Neural cell (in vitro differentiated cells): ENCODE results near the gene PTPRD. TPM values are rescaled to one million over a fixed set of nuclear protein-coding genes. Genes with fewer than 3 reads are reported as not detected.
"Not testable (repeated sequence)": the region's sequence is repeated elsewhere in the genome, so short reads cannot be mapped to it uniquely, and the experiment has no call there.

Experiments used
- H2AFZ ChIP-seq: fragments of 200-600, 300-800 bp; sonication (generic), shearing (Covaris generic); 2 replicates; pipeline ENCODE4 v1.6.0; 2014; ENCODE audit warnings: low read depth, mild to moderate bottlenecking, antibody characterized with exemption, low read length, moderate library complexity
- H3F3A ChIP-seq: fragments of 200-600 bp; shearing (Covaris generic); 2 replicates; pipeline ENCODE4 v1.6.1; 2016; ENCODE audit warnings: mild to moderate bottlenecking, moderate library complexity, mixed read lengths, antibody characterized with exemption, low read length; ENCODE audit not compliant: insufficient read depth, poor library complexity, severe bottlenecking
- H3K27ac ChIP-seq: fragments of 200-600, 300-800 bp; sonication (generic), shearing (Covaris generic); 2 replicates; pipeline ENCODE4 v1.5.1; 2014; ENCODE audit warnings: mild to moderate bottlenecking, low read length, moderate library complexity
- H3K27me3 ChIP-seq: fragments of 300-800, 200-600 bp; sonication (generic), shearing (Covaris generic); 2 replicates; pipeline ENCODE4 v1.6.0; 2014; ENCODE audit warnings: mild to moderate bottlenecking, low read depth, low read length, moderate library complexity; ENCODE audit not compliant: insufficient read depth
- H3K36me3 ChIP-seq: fragments of 300-800, 200-600 bp; sonication (generic), shearing (Covaris generic); 2 replicates; pipeline ENCODE4 v1.5.1; 2014; ENCODE audit warnings: mild to moderate bottlenecking, antibody characterized with exemption, low read length, moderate library complexity; ENCODE audit not compliant: insufficient read depth
- H3K4me2 ChIP-seq: fragments of 300-800, 200-600 bp; sonication (generic), shearing (Covaris generic); 2 replicates; pipeline ENCODE4 v1.6.0; 2014; ENCODE audit warnings: mild to moderate bottlenecking, low read length
- H3K4me3 ChIP-seq: fragments of 300-800, 200-600 bp; sonication (generic), shearing (Covaris generic); 2 replicates; pipeline ENCODE4 v1.5.1; 2014; ENCODE audit warnings: mild to moderate bottlenecking, low read length, moderate library complexity
- H3K79me2 ChIP-seq: fragments of 200-600 bp; shearing (Covaris generic); replicated peaks from 2 replicates; pipeline ENCODE4 v1.6.0; 2014; ENCODE audit warnings: mild to moderate bottlenecking, low read length, moderate library complexity; ENCODE audit not compliant: insufficient read depth
- H3K9ac ChIP-seq: fragments of 300-800, 200-600 bp; sonication (generic), shearing (Covaris generic); 2 replicates; pipeline ENCODE4 v1.6.1; 2016; ENCODE audit warnings: mild to moderate bottlenecking, low read length, mixed read lengths
- H3K9me2 ChIP-seq: fragments of 200-600 bp; shearing (Covaris generic); 2 replicates; pipeline ENCODE4 v1.6.1; 2016; ENCODE audit warnings: mild to moderate bottlenecking, low read length, mixed read lengths; ENCODE audit not compliant: insufficient read depth
- H3K9me3 ChIP-seq: fragments of 200-600, 300-800 bp; sonication (generic), shearing (Covaris generic); 2 replicates; pipeline ENCODE4 v1.6.1; 2016; ENCODE audit warnings: mild to moderate bottlenecking, mixed run types, low read length, moderate library complexity, mixed read lengths
- H4K20me1 ChIP-seq: fragments of 200-600 bp; shearing (Covaris generic); 2 replicates; pipeline ENCODE4 v1.6.1; 2016; ENCODE audit warnings: mild to moderate bottlenecking, mixed run types; ENCODE audit not compliant: insufficient read depth
- EP300 ChIP-seq: fragments of 450-650 bp; conservative IDR thresholded peaks from 2 replicates; pipeline ENCODE4 v1.6.1; 2014; ENCODE audit warnings: antibody characterized with exemption, mild to moderate bottlenecking, moderate library complexity; ENCODE audit not compliant: poor library complexity, severe bottlenecking
- MXI1 ChIP-seq: fragments of 450-650 bp; conservative IDR thresholded peaks from 2 replicates; pipeline ENCODE4 v1.6.1; 2014; ENCODE audit warnings: antibody characterized with exemption, mild to moderate bottlenecking; ENCODE audit not compliant: poor library complexity, severe bottlenecking
- POLR2AphosphoS5 ChIP-seq: IDR thresholded peaks from 2 replicates; pipeline ENCODE4 v1.6.1; 2012
- RAD21 ChIP-seq: fragments of 450-650 bp; conservative IDR thresholded peaks from 2 replicates; pipeline ENCODE4 v1.6.1; 2014; ENCODE audit warnings: antibody characterized with exemption, mild to moderate bottlenecking, moderate library complexity
- TAF1 ChIP-seq: IDR thresholded peaks from 2 replicates; pipeline ENCODE4 v1.6.1; 2012; ENCODE audit warnings: low read depth
- polyA plus RNA-seq: library from polyadenylated mRNA; depleted of rRNA; stranded (reverse); fragments of >200 nt; gene quantifications from 2 replicates; pipeline ENCODE4 v1.2.3, GENCODE V29; 2014
- TF ChIP-seq, protein P1 (sequence below): fragments of 450-650 bp; IDR thresholded peaks from 2 replicates; pipeline ENCODE4 v1.5.1; 2014; ENCODE audit warnings: antibody characterized with exemption, mild to moderate bottlenecking, moderate library complexity; ENCODE audit not compliant: poor library complexity, severe bottlenecking
- TF ChIP-seq, protein P2 (sequence below): IDR thresholded peaks from 2 replicates; pipeline ENCODE4 v1.6.1; 2012; ENCODE audit warnings: borderline replicate concordance

PTPRD gene
- polyA plus RNA-seq, 1 donor from 2014 or later: 143 TPM

DNA sequence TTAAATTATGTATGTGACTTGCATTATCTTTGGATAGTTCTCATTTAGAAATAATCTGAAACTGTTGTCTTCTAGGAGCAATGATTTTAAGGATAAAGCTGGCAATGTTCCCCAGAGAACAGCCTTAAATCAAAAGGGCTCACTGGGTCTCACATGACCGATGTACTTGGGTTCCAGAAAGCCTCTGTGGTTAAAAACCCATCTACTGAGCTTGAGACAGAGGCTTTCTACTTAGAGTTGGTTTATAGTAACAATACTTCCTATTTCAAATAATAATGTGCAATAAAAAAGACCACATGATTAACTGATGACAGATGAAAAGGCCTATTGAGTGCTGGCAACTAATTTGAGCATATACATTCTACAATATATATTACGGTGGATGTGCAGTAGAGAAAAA, 1143.5 kb downstream of the PTPRD start:
- no peak overlapping the region for H3K27ac ChIP-seq
- no peaks in the 10 kb centered on the region for H3K27me3 ChIP-seq
- no peaks in the 10 kb centered on the region for H4K20me1 ChIP-seq
- H3K36me3 ChIP-seq: no peaks in the 10 kb centered on the region
- no peaks in the 10 kb centered on the region for H3K9me2 ChIP-seq
- no peaks in the 10 kb centered on the region for H3F3A ChIP-seq
- no peak overlapping the region for H3K4me2 ChIP-seq
- H3K4me3 ChIP-seq: no peak overlapping the region
- no peaks in the 10 kb centered on the region for H3K79me2 ChIP-seq
- H2AFZ ChIP-seq: no peak overlapping the region
- H3K9ac ChIP-seq: no peak overlapping the region
- no peaks in the 10 kb centered on the region for H3K9me3 ChIP-seq
- TF ChIP-seq TAF1 (no peak), MXI1 (no peak)
- TF ChIP-seq, protein P1, sequence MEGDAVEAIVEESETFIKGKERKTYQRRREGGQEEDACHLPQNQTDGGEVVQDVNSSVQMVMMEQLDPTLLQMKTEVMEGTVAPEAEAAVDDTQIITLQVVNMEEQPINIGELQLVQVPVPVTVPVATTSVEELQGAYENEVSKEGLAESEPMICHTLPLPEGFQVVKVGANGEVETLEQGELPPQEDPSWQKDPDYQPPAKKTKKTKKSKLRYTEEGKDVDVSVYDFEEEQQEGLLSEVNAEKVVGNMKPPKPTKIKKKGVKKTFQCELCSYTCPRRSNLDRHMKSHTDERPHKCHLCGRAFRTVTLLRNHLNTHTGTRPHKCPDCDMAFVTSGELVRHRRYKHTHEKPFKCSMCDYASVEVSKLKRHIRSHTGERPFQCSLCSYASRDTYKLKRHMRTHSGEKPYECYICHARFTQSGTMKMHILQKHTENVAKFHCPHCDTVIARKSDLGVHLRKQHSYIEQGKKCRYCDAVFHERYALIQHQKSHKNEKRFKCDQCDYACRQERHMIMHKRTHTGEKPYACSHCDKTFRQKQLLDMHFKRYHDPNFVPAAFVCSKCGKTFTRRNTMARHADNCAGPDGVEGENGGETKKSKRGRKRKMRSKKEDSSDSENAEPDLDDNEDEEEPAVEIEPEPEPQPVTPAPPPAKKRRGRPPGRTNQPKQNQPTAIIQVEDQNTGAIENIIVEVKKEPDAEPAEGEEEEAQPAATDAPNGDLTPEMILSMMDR: no peak

DNA sequence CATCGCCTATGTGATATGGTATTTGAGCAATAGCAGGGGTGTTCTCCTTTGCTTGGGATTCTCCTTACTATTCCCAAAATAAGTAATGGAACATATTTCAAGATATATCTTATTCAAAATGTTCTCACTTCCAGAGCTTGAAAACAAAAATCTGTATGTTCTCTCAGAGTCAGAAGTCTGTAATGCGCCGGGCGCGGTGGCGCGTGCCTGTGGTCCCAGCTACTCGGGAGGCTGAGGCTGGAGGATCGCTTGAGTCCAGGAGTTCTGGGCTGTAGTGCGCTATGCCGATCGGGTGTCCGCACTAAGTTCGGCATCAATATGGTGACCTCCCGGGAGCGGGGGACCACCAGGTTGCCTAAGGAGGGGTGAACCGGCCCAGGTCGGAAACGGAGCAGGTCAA, 1170.9 kb downstream of the PTPRD start:
- not testable (repeated sequence) for H2AFZ ChIP-seq, H3K9me2 ChIP-seq, H3K4me2 ChIP-seq, H3F3A ChIP-seq, H3K9ac ChIP-seq, H4K20me1 ChIP-seq, H3K27me3 ChIP-seq, H3K9me3 ChIP-seq, H3K27ac ChIP-seq, H3K79me2 ChIP-seq, H3K4me3 ChIP-seq, H3K36me3 ChIP-seq

DNA sequence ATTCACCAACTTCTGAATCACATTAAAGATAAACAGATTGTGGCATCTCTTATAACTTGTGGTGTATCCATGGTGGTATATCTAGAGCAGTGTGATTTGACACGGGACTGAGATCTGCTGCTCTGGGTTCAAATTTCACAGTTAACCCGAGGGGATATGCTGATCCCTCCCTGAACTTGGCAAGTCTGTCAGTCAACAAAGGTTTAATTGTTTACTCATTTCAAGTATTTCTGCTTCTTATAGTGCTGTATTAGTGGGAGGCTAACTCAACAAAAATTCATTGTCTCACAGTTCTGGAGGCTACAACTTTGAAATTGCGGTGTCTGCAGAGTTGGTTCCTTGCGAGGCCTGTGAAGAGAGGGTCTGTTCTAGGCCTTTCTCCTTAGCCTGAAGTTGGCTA, 1175.2 kb downstream of the PTPRD start:
- Histone ChIP-seq H4K20me1 (no peaks in the 10 kb centered on the region), H2AFZ (no peak overlapping the region), H3K4me3 (no peak overlapping the region), H3K4me2 (no peak overlapping the region), H3K36me3 (no peaks in the 10 kb centered on the region), H3F3A (no peaks in the 10 kb centered on the region), H3K9me3 (no peaks in the 10 kb centered on the region), H3K27ac (no peak overlapping the region), H3K27me3 (no peaks in the 10 kb centered on the region), H3K9ac (no peak overlapping the region), H3K79me2 (no peaks in the 10 kb centered on the region), H3K9me2 (no peaks in the 10 kb centered on the region)
- no peak for TF ChIP-seq TAF1
- no peak for TF ChIP-seq MXI1
- no peak for TF ChIP-seq EP300
- no peak for TF ChIP-seq POLR2AphosphoS5
- no peak for TF ChIP-seq RAD21
- TF ChIP-seq, protein P1: no peak
- TF ChIP-seq, protein P2, sequence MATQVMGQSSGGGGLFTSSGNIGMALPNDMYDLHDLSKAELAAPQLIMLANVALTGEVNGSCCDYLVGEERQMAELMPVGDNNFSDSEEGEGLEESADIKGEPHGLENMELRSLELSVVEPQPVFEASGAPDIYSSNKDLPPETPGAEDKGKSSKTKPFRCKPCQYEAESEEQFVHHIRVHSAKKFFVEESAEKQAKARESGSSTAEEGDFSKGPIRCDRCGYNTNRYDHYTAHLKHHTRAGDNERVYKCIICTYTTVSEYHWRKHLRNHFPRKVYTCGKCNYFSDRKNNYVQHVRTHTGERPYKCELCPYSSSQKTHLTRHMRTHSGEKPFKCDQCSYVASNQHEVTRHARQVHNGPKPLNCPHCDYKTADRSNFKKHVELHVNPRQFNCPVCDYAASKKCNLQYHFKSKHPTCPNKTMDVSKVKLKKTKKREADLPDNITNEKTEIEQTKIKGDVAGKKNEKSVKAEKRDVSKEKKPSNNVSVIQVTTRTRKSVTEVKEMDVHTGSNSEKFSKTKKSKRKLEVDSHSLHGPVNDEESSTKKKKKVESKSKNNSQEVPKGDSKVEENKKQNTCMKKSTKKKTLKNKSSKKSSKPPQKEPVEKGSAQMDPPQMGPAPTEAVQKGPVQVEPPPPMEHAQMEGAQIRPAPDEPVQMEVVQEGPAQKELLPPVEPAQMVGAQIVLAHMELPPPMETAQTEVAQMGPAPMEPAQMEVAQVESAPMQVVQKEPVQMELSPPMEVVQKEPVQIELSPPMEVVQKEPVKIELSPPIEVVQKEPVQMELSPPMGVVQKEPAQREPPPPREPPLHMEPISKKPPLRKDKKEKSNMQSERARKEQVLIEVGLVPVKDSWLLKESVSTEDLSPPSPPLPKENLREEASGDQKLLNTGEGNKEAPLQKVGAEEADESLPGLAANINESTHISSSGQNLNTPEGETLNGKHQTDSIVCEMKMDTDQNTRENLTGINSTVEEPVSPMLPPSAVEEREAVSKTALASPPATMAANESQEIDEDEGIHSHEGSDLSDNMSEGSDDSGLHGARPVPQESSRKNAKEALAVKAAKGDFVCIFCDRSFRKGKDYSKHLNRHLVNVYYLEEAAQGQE: no peak

DNA sequence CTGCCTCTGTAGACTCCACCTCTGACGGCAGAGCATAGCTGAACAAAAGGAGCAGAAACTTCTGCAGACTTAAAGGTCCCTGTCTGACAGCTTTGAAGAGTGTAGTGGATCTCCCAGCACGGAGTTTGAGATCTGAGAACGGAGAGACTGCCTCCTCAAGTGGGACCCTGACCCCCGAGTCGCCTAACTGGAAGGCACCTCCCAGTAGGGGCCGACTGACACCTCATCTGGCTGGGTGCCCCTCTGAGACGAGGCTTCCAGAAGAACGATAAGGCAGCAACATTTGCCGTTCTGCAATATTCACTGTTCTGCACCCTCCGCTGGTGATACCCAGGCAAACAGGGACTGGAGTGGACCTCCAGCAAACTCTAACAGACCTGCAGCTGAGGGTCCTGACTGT, 1186.3 kb downstream of the PTPRD start:
- H3K9me3 ChIP-seq, H3K4me2 ChIP-seq, H2AFZ ChIP-seq, H4K20me1 ChIP-seq, H3K9ac ChIP-seq, H3K4me3 ChIP-seq, H3K9me2 ChIP-seq, H3K27me3 ChIP-seq, H3F3A ChIP-seq, H3K27ac ChIP-seq, H3K79me2 ChIP-seq, H3K36me3 ChIP-seq: not testable (repeated sequence)
